Right lobe of liver (tissue), 6 donors: ENCODE measurements around the gene DCAF6. TPM values are rescaled to one million over a fixed set of nuclear protein-coding genes. Genes with fewer than 3 reads are reported as not detected.
A peak's percentile ranks its signal among the peaks of the same experiment; 100 is the strongest.

Source experiments
- ATAC-seq, 4 donors: fragments of 200-7000 bp; cut with Tn5 transposase; one replicate each; pipeline ENCODE4 v1.9.1; 2020; ENCODE audit warnings: mild to moderate bottlenecking in 4 of 4, moderate library complexity in 4 of 4
- DNase-seq, 3 donors: peaks; one replicate each; pipeline ENCODE4 v3.0.0-alpha.2; 2020
- H3K27ac ChIP-seq, 3 donors: fragments of 200-600 bp; one replicate each; pipeline ENCODE4 v1.8.0; 2022
- H3K27me3 ChIP-seq, 2 donors: fragments of 200-600 bp; one replicate each; pipeline ENCODE4 v1.8.0; 2022
- H3K36me3 ChIP-seq, 4 donors: fragments of 200-600 bp; sonication (generic) in 1 of 4; one replicate each; pipeline versions ENCODE4 v1.5.1 to v1.8.0; 2017 to 2022; ENCODE audit warnings: control low read depth in 1 of 4
- H3K4me1 ChIP-seq, 4 donors: fragments of 200-600 bp; sonication (generic) in 1 of 4; one replicate each; pipeline versions ENCODE4 v1.5.1 to v1.8.0; 2017 to 2022; ENCODE audit warnings: control low read depth in 1 of 4
- H3K4me3 ChIP-seq, 3 donors: fragments of 200-600 bp; one replicate each; pipeline ENCODE4 v1.8.0; 2022
- H3K9me3 ChIP-seq, 4 donors: fragments of 200-600 bp; sonication (generic) in 1 of 4; one replicate each; pipeline versions ENCODE4 v1.5.1 to v1.8.0; 2017 to 2022; ENCODE audit warnings: control low read depth in 1 of 4
- POLR2A ChIP-seq: fragments of 450-650 bp; IDR thresholded peaks from one replicate; pipeline ENCODE4 v1.6.1; 2017; ENCODE audit warnings: antibody characterized with exemption, mild to moderate bottlenecking
- WGBS: methylation state at CpG from one replicate; pipeline ENCODE4 v1.1.6; 2018; ENCODE audit warnings: low coverage, low lambda C conversion rate; ENCODE audit not compliant: insufficient coverage; ENCODE audit errors: missing lambda C conversion rate; 5-methylcytosine and 5-hydroxymethylcytosine counted together
- intact Hi-C, 2 donors: fragments of 100-400 bp; cut with DNase I; formaldehyde crosslinking; loops; one replicate each; pipeline versions ENCODE4 v1.11.2 to v1.14.1; 2022
- total RNA-seq, 6 experiments: library from RNA; depleted of rRNA in 2 of 6; stranded (reverse); fragments of >200 nt in 2 of 6; fragmentation: NEBNext Ultra II Directional in 3 of 6; extraction: Animal tissue kit (Norgen Biotek cat#: 25700) in 3 of 6; gene quantifications; one replicate each; pipeline versions ENCODE4 v1.1.0 to v1.2.4, GENCODE V29; 2016 to 2023
- TF ChIP-seq, protein P1 (sequence below), 4 donors: fragments of 200-600 bp in 3 of 4; fragments of 450-650 bp in 1 of 4; IDR thresholded peaks; one replicate each; pipeline versions ENCODE4 v1.5.1 to v1.8.0; 2016 to 2022; ENCODE audit warnings: antibody characterized with exemption in 4 of 4, mild to moderate bottlenecking in 2 of 4
- donor health status: DM: no; HTN: yes; CAD: no.
- donor health status: DM: no; HTN: no; CAD: no.
- donor health status: DM: no; HTN: no; CAD: no.
- donor health status: DM: no; HTN: yes; CAD: no.
- donor health status: DM: no; HTN: yes; CAD: no.

DCAF6 gene
- total RNA-seq, 6 experiments from 2014 or later: 35.8 to 65.9 (median 48.8) TPM

DNA sequence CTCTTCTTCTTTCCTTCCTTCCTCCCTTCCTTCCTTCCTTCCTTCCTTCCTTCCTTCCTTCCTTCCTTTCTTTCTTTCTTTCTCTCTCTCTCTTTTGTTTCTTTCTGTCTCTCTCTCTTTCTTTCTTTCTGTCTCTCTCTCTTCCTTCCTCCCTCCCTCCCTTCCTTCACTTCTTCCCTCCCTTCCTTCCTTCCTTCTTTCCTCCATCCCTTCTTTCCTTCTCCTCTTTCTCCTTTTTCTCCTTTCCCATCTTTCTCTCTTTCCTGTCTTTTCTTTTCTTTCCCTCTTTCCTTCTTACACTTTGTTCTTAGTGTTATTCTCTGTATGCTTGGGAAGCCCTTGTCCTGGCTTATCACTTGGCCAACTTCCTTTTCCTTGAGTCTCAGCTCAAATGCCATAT, 72.8 kb downstream of the DCAF6 start:
- intact Hi-C loops: no loop called here
- Histone ChIP-seq H3K27me3 (no peaks in the 10 kb centered on the region), H3K36me3 (peaks cover 0 to 30% (median 11%) of the 10 kb centered on the region in 4 donors), H3K27ac (no peak overlapping the region), H3K4me1 (no peaks in the 10 kb centered on the region), H3K4me3 (no peak overlapping the region), H3K9me3 (no peaks in the 10 kb centered on the region)
- no peak for ATAC-seq
- no peak for TF ChIP-seq POLR2A
- TF ChIP-seq, protein P1, sequence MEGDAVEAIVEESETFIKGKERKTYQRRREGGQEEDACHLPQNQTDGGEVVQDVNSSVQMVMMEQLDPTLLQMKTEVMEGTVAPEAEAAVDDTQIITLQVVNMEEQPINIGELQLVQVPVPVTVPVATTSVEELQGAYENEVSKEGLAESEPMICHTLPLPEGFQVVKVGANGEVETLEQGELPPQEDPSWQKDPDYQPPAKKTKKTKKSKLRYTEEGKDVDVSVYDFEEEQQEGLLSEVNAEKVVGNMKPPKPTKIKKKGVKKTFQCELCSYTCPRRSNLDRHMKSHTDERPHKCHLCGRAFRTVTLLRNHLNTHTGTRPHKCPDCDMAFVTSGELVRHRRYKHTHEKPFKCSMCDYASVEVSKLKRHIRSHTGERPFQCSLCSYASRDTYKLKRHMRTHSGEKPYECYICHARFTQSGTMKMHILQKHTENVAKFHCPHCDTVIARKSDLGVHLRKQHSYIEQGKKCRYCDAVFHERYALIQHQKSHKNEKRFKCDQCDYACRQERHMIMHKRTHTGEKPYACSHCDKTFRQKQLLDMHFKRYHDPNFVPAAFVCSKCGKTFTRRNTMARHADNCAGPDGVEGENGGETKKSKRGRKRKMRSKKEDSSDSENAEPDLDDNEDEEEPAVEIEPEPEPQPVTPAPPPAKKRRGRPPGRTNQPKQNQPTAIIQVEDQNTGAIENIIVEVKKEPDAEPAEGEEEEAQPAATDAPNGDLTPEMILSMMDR (IDR thresholded peaks at IDR 0.05): no peak
- DNase-seq: no peak

DNA sequence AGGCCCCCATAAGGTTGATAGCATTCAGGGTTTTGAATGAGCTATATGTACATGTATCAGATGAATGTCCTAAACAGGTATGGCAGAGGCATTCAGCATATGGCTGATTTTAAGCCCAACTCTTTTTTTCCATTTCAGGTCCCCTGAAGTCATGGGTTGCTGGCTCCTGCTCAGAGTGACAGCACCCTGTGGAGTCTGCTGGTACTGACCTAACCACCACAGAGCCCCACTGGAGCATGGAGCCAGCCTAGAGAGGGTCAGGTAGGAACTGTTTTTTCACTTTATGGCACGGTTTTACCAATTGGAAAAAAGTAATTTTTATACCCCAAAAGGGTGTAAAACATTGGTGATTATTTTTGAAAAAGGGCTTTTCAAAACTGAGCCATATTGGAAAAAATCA, 82.9 kb downstream of the DCAF6 start:
- 100% methylated on average over 1 of the region's 1 CpG for WGBS
- DNase-seq (no peak), ATAC-seq (peak in 2 of 4 donors; percentile 23 to 32)
- H3K36me3 ChIP-seq: peaks cover 0 to 43% (median 11%) of the 10 kb centered on the region in 4 donors
- H3K9me3 ChIP-seq: no peaks in the 10 kb centered on the region
- no peaks in the 10 kb centered on the region for H3K4me1 ChIP-seq
- H3K27me3 ChIP-seq: no peaks in the 10 kb centered on the region
- TF ChIP-seq POLR2A: no peak
- TF ChIP-seq, protein P1 (IDR thresholded peaks at IDR 0.05): no peak
- H3K4me3 ChIP-seq: no peak overlapping the region
- H3K27ac ChIP-seq: no peak overlapping the region
- intact Hi-C loops: no loop called here

DNA sequence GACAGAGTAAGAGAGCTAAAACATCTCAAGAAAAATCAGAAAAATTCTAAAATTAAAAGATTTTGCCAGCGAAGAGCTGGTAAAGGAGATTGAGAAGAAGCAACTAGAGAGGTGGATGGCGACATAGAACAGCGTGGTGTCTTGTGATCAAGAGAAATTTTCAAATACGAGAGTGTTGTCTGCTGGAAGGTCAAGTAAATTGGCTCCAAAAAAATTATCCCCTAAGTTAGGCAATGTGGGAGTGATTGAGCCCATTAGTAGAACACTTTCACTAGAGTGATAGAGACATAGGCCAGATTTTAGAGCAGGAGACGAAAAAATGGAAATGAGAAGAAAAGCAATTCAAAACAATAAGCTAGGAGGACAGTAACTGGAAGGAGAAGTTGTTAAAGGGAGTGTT, 94.7 kb downstream of the DCAF6 start:
- peak in 1 of 4 donors; percentile 38 for ATAC-seq

DNA sequence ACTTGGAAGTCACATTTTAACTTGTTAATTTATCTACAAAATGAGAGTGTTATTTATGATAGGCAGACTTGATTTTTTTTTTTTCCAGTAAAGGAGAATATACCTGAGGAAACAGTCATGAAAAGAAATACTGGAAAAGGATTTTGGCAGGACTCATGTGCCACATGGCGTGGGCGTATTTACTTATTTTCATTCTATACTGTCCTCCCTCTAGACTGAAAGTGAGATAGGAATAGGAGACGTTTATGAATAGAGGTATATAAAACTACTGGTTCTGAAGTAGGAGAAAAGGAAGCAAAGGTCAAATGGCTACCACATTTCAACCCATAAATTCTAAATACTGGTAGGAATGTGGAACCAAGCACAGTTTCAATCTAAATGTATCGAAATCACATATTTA, 95.1 kb downstream of the DCAF6 start:
- 82% methylated on average over 4 of the region's 4 CpGs for WGBS

More for the DNA sequence above, 94.7 kb downstream of the DCAF6 start:
- H3K27ac ChIP-seq: no peak overlapping the region
- DNase-seq: no peak
- no peaks in the 10 kb centered on the region for H3K9me3 ChIP-seq
- H3K4me3 ChIP-seq: no peak overlapping the region
- intact Hi-C loops: no loop called here
- H3K4me1 ChIP-seq: no peaks in the 10 kb centered on the region
- no peaks in the 10 kb centered on the region for H3K36me3 ChIP-seq
- WGBS: 84% methylated on average over 5 of the region's 5 CpGs
- TF ChIP-seq POLR2A: no peak
- TF ChIP-seq, protein P1 (IDR thresholded peaks at IDR 0.05): no peak
- H3K27me3 ChIP-seq: no peaks in the 10 kb centered on the region

More for the DNA sequence above, 95.1 kb downstream of the DCAF6 start:
- no peaks in the 10 kb centered on the region for H3K4me1 ChIP-seq
- H3K27me3 ChIP-seq: no peaks in the 10 kb centered on the region
- no peak for ATAC-seq
- intact Hi-C loops: no loop called here
- H3K4me3 ChIP-seq: no peak overlapping the region
- TF ChIP-seq, protein P1 (IDR thresholded peaks at IDR 0.05): no peak
- TF ChIP-seq POLR2A: no peak
- no peak overlapping the region for H3K27ac ChIP-seq
- H3K36me3 ChIP-seq: no peaks in the 10 kb centered on the region
- H3K9me3 ChIP-seq: no peaks in the 10 kb centered on the region
- DNase-seq: no peak
